HCT116 (cell line): ENCODE measurements around the gene KCTD19. TPM values are rescaled to one million over a fixed set of nuclear protein-coding genes. Genes with fewer than 3 reads are reported as not detected.

Experiments
- ATAC-seq: fragments of 200-7000 bp; cut with Tn5 transposase; 2 replicates; pipeline ENCODE4 v1.9.1; 2020; ENCODE audit warnings: mild to moderate bottlenecking, moderate library complexity
- BruUV-seq: library from RNA; stranded (reverse); fragments of 400-500 nt; replicated peaks from 2 replicates; lab custom pipeline; 2021; lab: Mats Ljungman, UMichigan
- CTCF ChIA-PET: fragments of 300-600 bp; sonication (Branson Sonifier 250); formaldehyde crosslinking; loops from one replicate; lab custom pipeline; 2021; ENCODE audit warnings: antibody characterized with exemption; lab: Charles Lee
- POLR2A ChIA-PET: fragments of 300-600, 350-600 bp; sonication (Branson Sonifier 250); formaldehyde crosslinking; loops from one replicate; lab custom pipeline; 2021; ENCODE audit warnings: antibody characterized with exemption; lab: Charles Lee
- RAD21 ChIA-PET, 2 experiments: fragments of 300-600 bp; sonication (Branson Sonifier 250); formaldehyde crosslinking; loops; one replicate each; lab custom pipeline; 2023; ENCODE audit warnings: low total read pairs in 2 of 2; ENCODE audit not compliant: uncharacterized antibody in 2 of 2, unreplicated experiment in 2 of 2, low non-redundant PET in 1 of 2; lab: Charles Lee
- DNase-seq: peaks from one replicate; pipeline ENCODE4 v3.0.0-alpha.2; 2010; ENCODE audit warnings: low read depth, low spot score
- H2AFZ ChIP-seq: fragments of 200-600 bp; shearing (Covaris generic), sonication (generic); 2 replicates; pipeline ENCODE4 v1.6.1; 2017; ENCODE audit warnings: low read depth, mixed run types, mixed read lengths, antibody characterized with exemption, low read length; ENCODE audit not compliant: poor library complexity, severe bottlenecking
- H3K27ac ChIP-seq: 2 replicates; pipeline ENCODE4 v1.5.1; 2012; ENCODE audit warnings: low read depth, low read length
- H3K27me3 ChIP-seq: fragments of 200-600 bp; sonication (generic); 2 replicates; pipeline ENCODE4 v1.6.1; 2016; ENCODE audit warnings: mixed run types, low read length, mixed read lengths; ENCODE audit not compliant: insufficient read depth
- H3K36me3 ChIP-seq, 2 experiments: fragments of 200-500 bp in 1 of 2; fragments of 200-600 bp in 1 of 2; sonication (Bioruptor generic) in 1 of 2; sonication (generic) in 1 of 2; 2 replicates each; pipeline versions ENCODE4 v1.5.1 to v1.6.1; 2014 to 2016; ENCODE audit warnings: low read length in 2 of 2, inconsistent platforms in 1 of 2, mixed read lengths in 1 of 2, mixed run types in 1 of 2; ENCODE audit not compliant: insufficient read depth in 2 of 2, control insufficient read depth in 1 of 2
- H3K4me1 ChIP-seq, 2 experiments: fragments of 200-600 bp in 1 of 2; sonication (generic) in 1 of 2; 2 replicates each; pipeline versions ENCODE4 v1.5.1 to v1.6.1; 2012 to 2017; ENCODE audit warnings: low read length in 2 of 2, inconsistent platforms in 1 of 2, mild to moderate bottlenecking in 1 of 2, mixed read lengths in 1 of 2, mixed run types in 1 of 2, moderate library complexity in 1 of 2; ENCODE audit not compliant: insufficient read depth in 2 of 2, control insufficient read depth in 1 of 2
- H3K4me2 ChIP-seq: fragments of 200-600 bp; sonication (generic); 2 replicates; pipeline ENCODE4 v1.6.1; 2017; ENCODE audit warnings: mixed run types, low read length, mixed read lengths
- H3K4me3 ChIP-seq, 2 experiments: fragments of 200-600 bp in 1 of 2; sonication (generic) in 1 of 2; replicated peaks in 1 of 2; 2 replicates each; pipeline ENCODE4 v1.5.1; 2011 to 2016; ENCODE audit warnings: low read length in 2 of 2, control low read depth in 1 of 2, low read depth in 1 of 2, mild to moderate bottlenecking in 1 of 2, mixed read lengths in 1 of 2, mixed run types in 1 of 2
- H3K79me2 ChIP-seq: fragments of 200-600 bp; sonication (generic); 2 replicates; pipeline ENCODE4 v1.6.1; 2017; ENCODE audit warnings: mild to moderate bottlenecking, mixed run types, low read length, moderate library complexity, mixed read lengths; ENCODE audit not compliant: insufficient read depth
- H3K9ac ChIP-seq: fragments of 200-600 bp; sonication (generic); 2 replicates; pipeline ENCODE4 v1.6.1; 2016; ENCODE audit warnings: low read length, mixed read lengths
- H3K9me2 ChIP-seq: fragments of 200-600 bp; sonication (generic), shearing (Covaris generic); 2 replicates; pipeline ENCODE4 v1.6.1; 2017; ENCODE audit warnings: mixed run types, mild to moderate bottlenecking, moderate library complexity; ENCODE audit not compliant: insufficient read depth
- H3K9me3 ChIP-seq, 2 experiments: fragments of 200-500 bp in 1 of 2; fragments of 200-600 bp in 1 of 2; sonication (Bioruptor generic) in 1 of 2; sonication (generic) in 1 of 2; 2 replicates each; pipeline ENCODE4 v1.6.1; 2014 to 2017; ENCODE audit warnings: low read length in 2 of 2, mixed read lengths in 2 of 2, inconsistent platforms in 1 of 2, low read depth in 1 of 2, mild to moderate bottlenecking in 1 of 2, mixed run types in 1 of 2, moderate library complexity in 1 of 2; ENCODE audit not compliant: control insufficient read depth in 1 of 2, insufficient read depth in 1 of 2
- H4K20me1 ChIP-seq: fragments of 200-600 bp; sonication (generic), shearing (Covaris generic); 2 replicates; pipeline ENCODE4 v1.6.1; 2017; ENCODE audit warnings: mixed run types, mild to moderate bottlenecking, moderate library complexity; ENCODE audit not compliant: insufficient read depth
- POLR2AphosphoS5 ChIP-seq: IDR thresholded peaks from 2 replicates; pipeline ENCODE4 v1.6.1; 2011; ENCODE audit warnings: mild to moderate bottlenecking, low read depth, low read length, moderate library complexity
- intact Hi-C: fragments of 100-400 bp; cut with micrococcal nuclease; formaldehyde crosslinking; loops from 2 replicates; pipeline ENCODE4 v1.10.0; 2022
- total RNA-seq: library from RNA; stranded (reverse); gene quantifications from one replicate; pipeline ENCODE4 v1.2.1, GENCODE V29; 2021; ENCODE audit not compliant: unreplicated experiment
- TF ChIP-seq, protein P1 (sequence below): IDR thresholded peaks from 2 replicates; pipeline ENCODE4 v1.6.1; 2012
- TF ChIP-seq, protein P2 (sequence below), 3 experiments: fragments of 200-600 bp in 1 of 3; sonication (generic) in 1 of 3; IDR thresholded peaks in 2 of 3; conservative IDR thresholded peaks in 1 of 3; 2 replicates each; pipeline ENCODE4 v1.5.1; 2012 to 2017; ENCODE audit warnings: low read depth in 2 of 3, low read length in 2 of 3, antibody characterized with exemption in 1 of 3, borderline replicate concordance in 1 of 3, control low read depth in 1 of 3, mild to moderate bottlenecking in 1 of 3, mixed read lengths in 1 of 3, mixed run types in 1 of 3, moderate library complexity in 1 of 3; ENCODE audit not compliant: insufficient read depth in 1 of 3

KCTD19 gene
- total RNA-seq, 1 experiment from 2014 or later: not detected

DNA sequence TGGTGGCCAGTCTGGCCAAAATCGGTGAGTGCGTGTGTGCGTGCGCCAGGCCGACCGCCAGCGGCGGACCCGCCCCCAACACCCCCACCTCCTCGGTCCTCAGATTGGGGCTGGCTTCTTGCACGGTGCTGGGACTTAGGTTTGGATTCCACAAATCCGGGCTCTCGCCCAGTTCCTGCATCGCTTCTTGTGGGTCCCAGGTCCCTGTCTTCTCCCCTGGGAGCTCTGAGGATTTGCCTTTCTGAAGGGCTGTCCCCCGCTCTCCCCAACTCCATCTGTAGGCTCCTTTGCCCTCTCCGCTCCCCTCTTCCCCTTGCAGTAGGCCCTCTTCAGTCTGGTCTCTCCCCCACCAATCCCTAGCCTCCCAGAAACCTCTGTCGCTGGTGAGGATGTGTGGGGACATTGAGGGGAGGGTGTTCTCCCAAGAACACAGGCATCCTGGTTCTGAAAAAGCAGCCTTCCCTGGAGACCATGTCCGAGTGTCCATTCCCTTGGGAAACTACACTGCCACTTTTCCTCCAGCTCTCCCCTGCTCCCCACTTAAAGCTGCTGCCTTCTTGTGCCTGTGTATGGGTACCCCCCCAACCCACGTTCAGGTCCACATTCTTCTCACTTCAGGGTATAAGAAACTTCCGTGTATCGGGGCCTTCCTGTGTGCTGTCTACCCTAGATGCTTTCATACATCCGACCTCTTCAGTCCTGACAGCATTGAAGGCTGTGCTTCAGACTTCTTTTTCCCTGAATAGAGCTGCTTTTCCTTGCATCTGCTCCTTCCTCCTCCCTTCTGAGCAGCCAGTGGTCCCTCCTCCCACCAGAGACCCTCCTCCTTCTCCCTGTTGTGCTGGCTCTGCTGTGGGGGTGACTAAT, 77.1 kb downstream of the KCTD19 start (continued):
- TF ChIP-seq, protein P1, sequence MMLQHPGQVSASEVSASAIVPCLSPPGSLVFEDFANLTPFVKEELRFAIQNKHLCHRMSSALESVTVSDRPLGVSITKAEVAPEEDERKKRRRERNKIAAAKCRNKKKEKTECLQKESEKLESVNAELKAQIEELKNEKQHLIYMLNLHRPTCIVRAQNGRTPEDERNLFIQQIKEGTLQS: no peak

DNA sequence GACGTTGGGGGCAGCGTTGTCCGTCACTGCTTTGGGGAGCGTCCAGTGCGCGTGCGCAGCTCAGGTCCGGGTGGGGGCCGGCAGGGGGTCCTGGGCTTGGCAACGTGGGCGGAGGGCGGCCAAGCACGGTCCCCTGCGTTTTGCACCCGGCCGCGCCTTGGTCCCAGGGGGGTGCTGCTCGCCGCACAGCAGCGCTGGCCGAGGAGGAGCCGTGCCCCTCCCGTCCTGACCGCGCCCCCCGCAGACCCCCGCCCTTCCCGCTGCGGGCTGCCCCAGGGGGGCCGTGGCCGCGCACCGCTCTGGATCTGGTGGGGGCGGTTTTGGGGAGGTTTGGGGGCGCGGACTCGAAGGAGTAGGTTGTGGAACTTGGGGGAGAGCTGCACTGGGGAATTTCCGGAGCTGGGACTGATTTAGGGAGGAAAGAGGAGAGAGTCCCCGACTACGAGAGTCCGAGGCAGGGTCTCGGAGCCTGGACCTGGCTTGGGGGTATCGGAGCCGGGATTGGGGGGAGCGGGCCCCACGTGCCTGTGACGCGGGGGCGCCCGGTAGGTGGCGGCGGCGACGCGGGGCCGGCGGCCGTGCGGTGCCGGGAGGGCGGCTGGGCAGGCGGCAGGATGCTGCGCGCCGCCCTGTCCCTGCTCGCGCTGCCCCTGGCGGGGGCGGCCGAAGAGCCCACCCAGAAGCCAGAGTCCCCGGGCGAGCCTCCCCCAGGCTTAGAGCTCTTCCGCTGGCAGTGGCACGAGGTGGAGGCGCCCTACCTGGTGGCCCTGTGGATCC, 78.0 kb downstream of the KCTD19 start, which contains the start of gene SLC9A5:
TSS of gene SLC9A5 (plus strand) at position 579 of the 777 bp plus-strand sequence. CDS start at position 615, 36 bp downstream.
- ChIA-PET CTCF (interaction anchor here (4.4 kb wide), 1 partner anchor 12 kb away, joined by 17 read pairs; no protein-coding TSS in a partner anchor), POLR2A (interaction anchor here (1.1 to 2.7 kb wide), 6 partner anchors 12 to 51 kb away, joined by 3 to 13 read pairs (median 12); partner anchors contain the start of gene TMEM208), RAD21 (interaction anchor here in 1 of 2 experiments (0.5 kb wide), 1 partner anchor 20 kb away, joined by 3 read pairs; no protein-coding TSS in a partner anchor)
- H3K9me2 ChIP-seq: no peaks in the 10 kb centered on the region
- H3K9ac ChIP-seq: peak within 1 kb of the TSS; percentile 87
- no peaks in the 10 kb centered on the region for H4K20me1 ChIP-seq
- DNase-seq: no peak
- peak within 1 kb of the TSS; percentile 94 for H3K4me2 ChIP-seq
- peaks cover 25% of the 10 kb centered on the region for H3K79me2 ChIP-seq
- intact Hi-C loops: loop anchor here (5.0 kb wide), 1 partner anchor 169 kb away; the partner anchor contains the start of gene ZDHHC1
- no peak for ATAC-seq
- peaks cover 29 to 53% of the 10 kb centered on the region in 2 experiments for H3K4me1 ChIP-seq
- no TSS peak for BruUV-seq
- H3K4me3 ChIP-seq: peak within 1 kb of the TSS; percentile 71 to 92
- H3K36me3 ChIP-seq: no peaks in the 10 kb centered on the region
- peak; percentile 49 for TF ChIP-seq POLR2AphosphoS5
- TF ChIP-seq, protein P2, sequence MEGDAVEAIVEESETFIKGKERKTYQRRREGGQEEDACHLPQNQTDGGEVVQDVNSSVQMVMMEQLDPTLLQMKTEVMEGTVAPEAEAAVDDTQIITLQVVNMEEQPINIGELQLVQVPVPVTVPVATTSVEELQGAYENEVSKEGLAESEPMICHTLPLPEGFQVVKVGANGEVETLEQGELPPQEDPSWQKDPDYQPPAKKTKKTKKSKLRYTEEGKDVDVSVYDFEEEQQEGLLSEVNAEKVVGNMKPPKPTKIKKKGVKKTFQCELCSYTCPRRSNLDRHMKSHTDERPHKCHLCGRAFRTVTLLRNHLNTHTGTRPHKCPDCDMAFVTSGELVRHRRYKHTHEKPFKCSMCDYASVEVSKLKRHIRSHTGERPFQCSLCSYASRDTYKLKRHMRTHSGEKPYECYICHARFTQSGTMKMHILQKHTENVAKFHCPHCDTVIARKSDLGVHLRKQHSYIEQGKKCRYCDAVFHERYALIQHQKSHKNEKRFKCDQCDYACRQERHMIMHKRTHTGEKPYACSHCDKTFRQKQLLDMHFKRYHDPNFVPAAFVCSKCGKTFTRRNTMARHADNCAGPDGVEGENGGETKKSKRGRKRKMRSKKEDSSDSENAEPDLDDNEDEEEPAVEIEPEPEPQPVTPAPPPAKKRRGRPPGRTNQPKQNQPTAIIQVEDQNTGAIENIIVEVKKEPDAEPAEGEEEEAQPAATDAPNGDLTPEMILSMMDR (IDR thresholded peaks at IDR 0.05 in 2 of 3, conservative IDR thresholded peaks at IDR 0.05 in 1 of 3; ENCODE audit: borderline replicate concordance in 1 of 3, insufficient read depth in 1 of 3, low read depth in 2 of 3, low read length in 2 of 3): no peak; a peak in 1 of 6 replicates
- H3K27me3 ChIP-seq: no peaks in the 10 kb centered on the region
- peak within 1 kb of the TSS; percentile 92; the same call in 1 of the 2 replicates for H3K27ac ChIP-seq
- H3K9me3 ChIP-seq: no peaks in the 10 kb centered on the region
- no peak within 1 kb of the TSS for H2AFZ ChIP-seq
